Choroid plexus epithelial cell (primary cell): ENCODE data around the gene GASK1B.

Experiments
- DNase-seq: peaks from one replicate; pipeline ENCODE4 v3.0.0-alpha.2; 2010; ENCODE audit warnings: low read depth
- H3K4me3 ChIP-seq: 2 replicates; pipeline ENCODE4 v1.5.1; 2011; ENCODE audit warnings: low read depth, mild to moderate bottlenecking, control low read depth, low read length, moderate library complexity
- CTCF ChIP-seq: conservative IDR thresholded peaks from 2 replicates; pipeline ENCODE4 v1.5.1; 2011; ENCODE audit warnings: low read depth, mild to moderate bottlenecking, control low read depth, inconsistent platforms, low read length, moderate library complexity

Gene GASK1B

GRCh38 chr4:158190718-158191117 lies 17.9 kb upstream of the GASK1B start:
- no peak for DNase-seq
- no peak overlapping the region for H3K4me3 ChIP-seq
- TF ChIP-seq CTCF: no peak

GRCh38 chr4:158189422-158189821 lies 16.6 kb upstream of the GASK1B start:
- DNase-seq: no peak
- TF ChIP-seq CTCF: no peak
- no peak overlapping the region for H3K4me3 ChIP-seq

- DNase-seq: no peak
- H3K4me3 ChIP-seq: no peak overlapping the region
- no peak for TF ChIP-seq CTCF
These were observed 14.0 kb upstream of the GASK1B start for GRCh38 chr4:158186815-158187214.

GRCh38 chr4:158182736-158183135 lies 9.9 kb upstream of the GASK1B start:
- no peak for DNase-seq
- no peak overlapping the region for H3K4me3 ChIP-seq
- no peak for TF ChIP-seq CTCF

GRCh38 chr4:158181906-158182305 lies 9.1 kb upstream of the GASK1B start:
- TF ChIP-seq CTCF: no peak
- H3K4me3 ChIP-seq: no peak overlapping the region
- no peak for DNase-seq

- TF ChIP-seq CTCF: no peak
- no peak overlapping the region for H3K4me3 ChIP-seq
- no peak for DNase-seq
These were observed 6.6 kb upstream of the GASK1B start for GRCh38 chr4:158179465-158179864.

GRCh38 chr4:158176776-158177175 lies 4.0 kb upstream of the GASK1B start:
- TF ChIP-seq CTCF: no peak
- DNase-seq: no peak
- H3K4me3 ChIP-seq: no peak overlapping the region
